Ovary (tissue), 3 donors: Measurements from ENCODE around the gene RPGRIP1L.

Experiments
- POLR2A ChIP-seq: fragments of 450-650 bp; IDR thresholded peaks from one replicate; pipeline ENCODE4 v1.6.1; 2017; ENCODE audit warnings: antibody characterized with exemption, mild to moderate bottlenecking, moderate library complexity
- TF ChIP-seq, protein P1 (sequence below), 3 donors: fragments of 450-650 bp in 2 of 3; fragments of 200-600 bp in 1 of 3; IDR thresholded peaks; one replicate each; pipeline versions ENCODE4 v1.5.1 to v1.8.0; 2016 to 2022; ENCODE audit warnings: antibody characterized with exemption in 3 of 3, mild to moderate bottlenecking in 1 of 3
- donor health status: DM: no; HTN: no; CAD: no.

DNA sequence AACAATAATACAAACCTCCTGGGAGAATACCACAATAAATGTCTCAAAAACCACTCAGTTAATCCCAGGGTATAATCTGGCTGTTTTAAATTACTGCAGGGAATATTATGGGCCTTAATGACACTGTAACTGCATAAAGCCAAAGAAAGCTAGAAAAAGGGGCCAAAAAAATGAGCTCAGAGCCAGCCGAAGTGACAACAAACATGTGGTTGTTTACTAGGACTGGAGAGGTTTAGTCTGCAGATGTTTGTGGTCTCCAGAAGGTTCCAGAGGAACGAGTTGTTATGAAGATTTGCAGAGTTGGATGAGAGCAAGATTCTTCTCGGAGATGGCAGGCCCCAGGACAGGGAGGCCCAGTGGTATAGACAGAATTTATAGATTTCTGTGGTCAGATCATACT is 103.5 kb downstream of the RPGRIP1L start:
- TF ChIP-seq, protein P1, sequence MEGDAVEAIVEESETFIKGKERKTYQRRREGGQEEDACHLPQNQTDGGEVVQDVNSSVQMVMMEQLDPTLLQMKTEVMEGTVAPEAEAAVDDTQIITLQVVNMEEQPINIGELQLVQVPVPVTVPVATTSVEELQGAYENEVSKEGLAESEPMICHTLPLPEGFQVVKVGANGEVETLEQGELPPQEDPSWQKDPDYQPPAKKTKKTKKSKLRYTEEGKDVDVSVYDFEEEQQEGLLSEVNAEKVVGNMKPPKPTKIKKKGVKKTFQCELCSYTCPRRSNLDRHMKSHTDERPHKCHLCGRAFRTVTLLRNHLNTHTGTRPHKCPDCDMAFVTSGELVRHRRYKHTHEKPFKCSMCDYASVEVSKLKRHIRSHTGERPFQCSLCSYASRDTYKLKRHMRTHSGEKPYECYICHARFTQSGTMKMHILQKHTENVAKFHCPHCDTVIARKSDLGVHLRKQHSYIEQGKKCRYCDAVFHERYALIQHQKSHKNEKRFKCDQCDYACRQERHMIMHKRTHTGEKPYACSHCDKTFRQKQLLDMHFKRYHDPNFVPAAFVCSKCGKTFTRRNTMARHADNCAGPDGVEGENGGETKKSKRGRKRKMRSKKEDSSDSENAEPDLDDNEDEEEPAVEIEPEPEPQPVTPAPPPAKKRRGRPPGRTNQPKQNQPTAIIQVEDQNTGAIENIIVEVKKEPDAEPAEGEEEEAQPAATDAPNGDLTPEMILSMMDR (IDR thresholded peaks at IDR 0.05): no peak
- TF ChIP-seq POLR2A: no peak
